ENCODE results near the gene SIX2. TPM values are rescaled to one million over a fixed set of nuclear protein-coding genes. Genes with fewer than 3 reads are reported as not detected.
A peak's percentile ranks its signal among the peaks of the same experiment; 100 is the strongest.

SIX2 gene
- total RNA-seq, 1 donor from 2014 or later: 0.48 TPM

DNA sequence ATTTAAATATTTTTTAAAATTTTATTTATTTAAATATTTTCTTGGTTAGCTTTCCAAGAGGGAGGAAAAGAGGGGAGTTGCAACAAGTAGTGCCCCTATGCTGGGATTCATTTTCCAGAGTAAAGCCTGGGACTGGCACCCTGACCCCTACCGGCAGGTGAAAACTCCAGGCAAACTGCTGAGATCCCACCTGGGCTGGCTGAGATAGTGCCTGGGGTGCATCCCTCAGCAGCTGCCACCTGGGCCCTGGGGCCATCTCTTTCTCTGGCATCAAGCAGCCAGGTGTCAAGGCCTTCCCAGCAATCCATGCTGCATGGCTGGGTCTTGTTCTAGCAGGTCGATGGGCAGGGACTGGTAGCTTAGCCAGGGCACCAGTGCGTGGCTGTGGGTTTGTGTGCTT is 6.6 kb downstream of the SIX2 start:
- no peak for DNase-seq (ENCODE audit: low spot score)

DNA sequence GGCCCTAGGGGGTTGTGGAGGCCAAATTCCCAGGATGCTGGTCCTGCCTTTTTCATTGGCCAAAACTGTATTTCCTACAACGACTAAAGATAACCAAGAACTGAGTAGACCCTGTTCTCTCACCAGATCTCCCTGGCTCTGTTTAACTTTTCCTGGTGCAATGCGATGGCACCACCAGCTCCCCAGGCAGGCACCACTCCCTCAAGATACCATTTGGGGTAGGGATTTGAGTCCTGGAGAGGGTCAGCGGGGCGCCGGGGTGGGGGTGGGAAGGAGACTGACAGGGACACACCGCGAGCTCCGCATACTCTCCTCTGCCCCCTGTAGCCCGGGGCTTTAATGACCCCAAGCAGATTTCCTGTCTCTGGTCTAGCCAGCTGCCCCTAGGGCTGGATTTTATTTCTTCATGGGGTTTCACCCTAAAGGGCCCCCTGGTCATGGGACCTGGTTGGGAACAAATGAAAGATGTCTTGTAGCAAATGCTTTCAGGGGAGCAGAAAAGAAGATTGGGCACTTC is 7.3 kb downstream of the SIX2 start:
- DNase-seq (ENCODE audit: low spot score): no peak

DNA sequence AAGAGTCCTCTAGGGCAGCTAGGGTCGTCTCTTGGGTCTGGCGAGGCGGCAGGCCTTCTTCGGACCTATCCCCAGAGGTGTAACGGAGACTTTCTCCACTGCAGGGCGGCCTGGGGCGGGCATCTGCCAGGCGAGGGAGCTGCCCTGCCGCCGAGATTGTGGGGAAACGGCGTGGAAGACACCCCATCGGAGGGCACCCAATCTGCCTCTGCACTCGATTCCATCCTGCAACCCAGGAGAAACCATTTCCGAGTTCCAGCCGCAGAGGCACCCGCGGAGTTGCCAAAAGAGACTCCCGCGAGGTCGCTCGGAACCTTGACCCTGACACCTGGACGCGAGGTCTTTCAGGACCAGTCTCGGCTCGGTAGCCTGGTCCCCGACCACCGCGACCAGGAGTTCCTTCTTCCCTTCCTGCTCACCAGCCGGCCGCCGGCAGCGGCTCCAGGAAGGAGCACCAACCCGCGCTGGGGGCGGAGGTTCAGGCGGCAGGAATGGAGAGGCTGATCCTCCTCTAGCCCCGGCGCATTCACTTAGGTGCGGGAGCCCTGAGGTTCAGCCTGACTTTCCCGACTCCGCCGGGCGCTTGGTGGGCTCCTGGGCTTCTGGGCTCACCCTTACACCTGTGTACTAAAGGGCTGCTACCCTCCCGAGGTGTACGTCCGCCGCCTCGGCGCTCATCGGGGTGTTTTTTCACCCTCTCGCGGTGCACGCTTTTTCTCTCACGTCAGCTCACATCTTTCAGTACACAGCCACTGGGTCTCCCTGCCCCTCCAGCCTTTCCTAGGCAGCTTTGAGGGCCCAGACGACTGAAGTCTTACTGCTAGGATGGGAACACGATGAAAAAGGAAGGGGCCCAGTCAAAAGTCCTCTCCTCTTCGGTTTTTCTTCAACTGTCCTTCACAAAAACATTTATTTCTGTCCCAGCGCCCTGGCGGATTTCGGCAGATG is 8.1 kb downstream of the SIX2 start:
- peak; percentile 13 for DNase-seq (ENCODE audit: low spot score)

DNA sequence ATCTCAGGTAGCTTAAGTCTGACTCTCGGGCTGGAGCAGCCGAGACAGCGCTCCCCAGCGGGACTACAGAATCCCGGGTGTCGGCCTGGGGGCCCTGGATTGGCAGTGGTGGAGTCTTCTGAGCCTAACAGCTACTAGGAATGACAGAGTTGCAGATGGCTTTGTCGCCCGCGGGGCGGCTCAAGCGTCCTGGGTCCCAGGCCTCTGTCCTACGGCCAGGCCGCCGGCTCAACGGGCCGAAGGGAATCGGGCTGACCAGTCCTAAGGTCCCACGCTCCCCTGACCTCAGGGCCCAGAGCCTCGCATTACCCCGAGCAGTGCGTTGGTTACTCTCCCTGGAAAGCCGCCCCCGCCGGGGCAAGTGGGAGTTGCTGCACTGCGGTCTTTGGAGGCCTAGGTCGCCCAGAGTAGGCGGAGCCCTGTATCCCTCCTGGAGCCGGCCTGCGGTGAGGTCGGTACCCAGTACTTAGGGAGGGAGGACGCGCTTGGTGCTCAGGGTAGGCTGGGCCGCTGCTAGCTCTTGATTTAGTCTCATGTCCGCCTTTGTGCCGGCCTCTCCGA is 8.8 kb downstream of the SIX2 start:
- DNase-seq (ENCODE audit: low spot score): no peak

DNA sequence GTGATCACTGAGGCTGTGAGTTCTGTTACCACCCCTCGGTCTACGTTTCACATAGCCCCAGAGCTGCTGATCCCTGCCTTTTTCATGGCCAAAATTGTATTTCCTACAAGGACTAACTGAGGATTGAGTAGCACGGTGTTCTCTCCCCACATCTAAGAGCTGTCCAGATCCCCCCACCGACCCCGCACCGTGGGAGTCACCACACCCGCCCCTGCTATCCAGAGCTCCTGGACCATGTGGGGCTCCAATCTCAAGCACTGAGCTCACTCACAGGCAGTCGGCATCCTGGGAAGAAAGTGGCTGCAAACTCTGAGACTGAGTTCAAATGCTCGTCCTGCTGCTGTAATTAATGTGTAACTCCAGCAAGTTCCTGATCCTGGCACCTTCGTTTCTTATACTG is 9.7 kb downstream of the SIX2 start:
- DNase-seq (ENCODE audit: low spot score): no peak

DNA sequence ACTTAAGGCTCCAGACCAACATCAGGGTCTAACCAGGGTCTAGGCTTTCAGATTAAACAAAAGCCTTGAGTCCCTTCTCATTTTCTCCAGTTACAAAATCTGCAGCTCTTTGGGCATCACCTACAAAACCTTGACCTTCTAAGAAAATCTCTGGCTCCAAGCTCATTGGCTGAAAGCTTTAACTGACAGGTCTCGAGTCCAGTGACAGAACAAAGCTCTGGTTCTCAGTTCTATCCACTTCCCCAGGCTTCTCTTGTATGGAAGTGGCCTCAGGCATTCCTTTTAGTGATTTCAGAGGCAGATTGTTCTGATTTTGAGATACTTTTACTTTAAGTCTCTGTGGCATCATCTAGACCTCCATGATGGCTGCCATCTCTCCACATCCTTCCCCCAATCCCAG is 11.3 kb downstream of the SIX2 start:
- DNase-seq (ENCODE audit: low spot score): no peak

DNA sequence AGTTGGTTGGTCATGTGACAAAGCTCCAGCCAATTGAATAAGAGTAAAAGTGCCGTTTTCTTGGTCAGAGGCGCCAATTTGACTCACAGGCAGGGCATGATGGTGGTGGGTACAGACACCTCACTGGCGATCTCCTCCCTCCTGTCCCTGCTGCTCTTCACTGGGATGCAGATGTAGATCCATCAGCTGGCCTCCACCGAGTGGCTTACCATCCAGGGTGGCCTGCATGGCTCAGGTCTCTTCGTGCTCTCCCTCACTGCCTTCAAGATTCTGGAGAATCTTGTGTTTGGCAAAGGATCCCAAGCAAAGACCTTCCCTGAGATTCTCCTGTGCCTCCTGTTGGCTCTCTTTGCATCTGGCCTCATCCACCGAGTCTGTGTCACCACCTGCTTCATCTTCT is 12.9 kb downstream of the SIX2 start:
- DNase-seq (ENCODE audit: low spot score): no peak

DNA sequence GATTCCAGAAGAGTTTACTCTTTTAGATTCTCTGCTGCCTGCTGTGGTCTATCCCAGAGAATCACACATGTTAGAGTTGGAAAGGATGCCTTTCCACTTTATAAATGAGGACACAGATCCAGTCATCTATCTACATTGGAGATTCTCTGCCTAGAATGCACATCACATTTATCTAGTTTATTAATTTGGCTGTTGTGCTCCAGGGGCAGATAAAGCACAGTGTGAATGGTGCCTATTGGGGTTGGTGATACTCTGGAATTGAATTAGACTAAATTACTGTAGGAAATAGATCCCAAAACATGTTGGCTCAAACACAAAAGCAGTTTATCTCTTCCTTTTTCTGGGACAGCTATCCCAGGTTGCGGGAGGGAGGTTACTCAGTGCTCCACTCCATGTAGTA is 14.9 kb downstream of the SIX2 start:
- no peak for DNase-seq (ENCODE audit: low spot score)

DNA sequence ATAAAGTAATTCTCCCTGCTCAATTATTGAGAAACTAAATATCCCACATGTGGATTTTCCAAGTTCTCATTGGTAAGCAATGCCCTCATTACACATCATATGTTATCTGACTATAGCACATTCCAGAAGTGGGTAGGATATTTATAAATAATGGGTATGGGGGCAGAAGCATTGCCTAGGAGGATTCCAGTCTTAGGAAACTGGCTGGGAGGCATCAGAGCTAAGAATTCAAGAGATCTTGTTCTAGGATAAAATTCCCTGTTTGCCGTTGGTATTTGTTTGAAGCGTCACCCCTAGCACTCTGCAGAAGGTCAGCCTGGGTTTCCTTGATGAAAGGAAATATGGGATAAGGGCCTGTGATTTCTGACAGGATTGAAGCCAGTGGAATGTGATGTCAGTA is 20.1 kb downstream of the SIX2 start:
- no peak for DNase-seq (ENCODE audit: low spot score)

DNA sequence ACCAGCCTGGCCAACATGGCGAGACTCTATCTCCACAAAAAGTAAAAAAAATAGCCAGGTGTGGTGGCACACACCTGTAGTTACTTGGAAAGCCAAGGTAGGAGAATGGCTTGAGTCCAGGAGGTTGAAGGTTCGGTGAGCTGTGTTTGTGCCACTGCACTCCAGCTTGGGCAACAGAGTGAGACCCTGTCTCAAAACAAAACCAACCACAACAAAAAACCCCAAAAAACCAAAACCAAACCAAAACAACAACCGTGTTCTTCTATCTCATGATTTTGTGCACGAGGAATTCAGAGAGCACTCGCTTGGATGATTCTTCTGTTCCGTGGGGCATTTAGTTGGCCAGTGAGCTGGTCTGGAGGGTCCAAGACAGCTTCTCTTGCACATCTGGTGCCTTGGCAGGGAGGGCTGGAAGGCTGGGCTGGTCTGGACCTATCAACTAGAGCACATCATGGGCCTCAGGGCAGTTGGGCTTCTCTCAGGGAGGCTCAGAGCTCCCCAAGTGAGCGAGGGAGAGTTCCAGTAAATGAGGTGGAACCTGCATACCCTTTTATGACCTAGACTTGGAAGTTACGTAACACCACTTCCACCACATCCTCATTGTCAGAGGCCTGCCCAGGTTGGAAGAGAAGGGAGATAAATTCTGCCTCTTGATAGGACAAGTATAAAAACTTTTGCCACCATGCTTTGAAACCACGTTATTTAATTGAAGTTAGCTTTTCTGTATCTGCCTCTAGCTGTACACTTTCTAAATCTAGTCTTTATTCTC is 25.2 kb downstream of the SIX2 start:
- DNase-seq (ENCODE audit: low spot score): no peak

DNA sequence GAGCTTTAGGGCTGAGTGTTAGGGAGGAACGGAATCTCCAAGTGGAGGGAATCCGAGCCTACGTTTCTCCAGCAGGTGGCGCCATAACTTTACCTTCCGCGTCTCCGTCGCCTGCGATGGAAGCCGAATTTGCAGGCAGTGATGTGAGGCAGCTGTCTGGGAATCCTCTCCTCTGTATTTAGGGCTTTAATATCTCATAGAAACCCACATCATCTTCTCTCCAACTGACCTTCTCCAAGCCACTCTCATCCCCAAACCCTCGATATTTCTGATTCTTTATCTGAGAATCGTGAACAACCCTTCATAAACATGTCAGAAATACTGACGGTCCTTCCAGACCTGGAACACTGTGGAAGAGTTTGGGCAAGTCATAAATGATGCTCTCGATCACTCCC is 27.5 kb downstream of the SIX2 start:
- DNase-seq (ENCODE audit: low spot score): peak; percentile 78

DNA sequence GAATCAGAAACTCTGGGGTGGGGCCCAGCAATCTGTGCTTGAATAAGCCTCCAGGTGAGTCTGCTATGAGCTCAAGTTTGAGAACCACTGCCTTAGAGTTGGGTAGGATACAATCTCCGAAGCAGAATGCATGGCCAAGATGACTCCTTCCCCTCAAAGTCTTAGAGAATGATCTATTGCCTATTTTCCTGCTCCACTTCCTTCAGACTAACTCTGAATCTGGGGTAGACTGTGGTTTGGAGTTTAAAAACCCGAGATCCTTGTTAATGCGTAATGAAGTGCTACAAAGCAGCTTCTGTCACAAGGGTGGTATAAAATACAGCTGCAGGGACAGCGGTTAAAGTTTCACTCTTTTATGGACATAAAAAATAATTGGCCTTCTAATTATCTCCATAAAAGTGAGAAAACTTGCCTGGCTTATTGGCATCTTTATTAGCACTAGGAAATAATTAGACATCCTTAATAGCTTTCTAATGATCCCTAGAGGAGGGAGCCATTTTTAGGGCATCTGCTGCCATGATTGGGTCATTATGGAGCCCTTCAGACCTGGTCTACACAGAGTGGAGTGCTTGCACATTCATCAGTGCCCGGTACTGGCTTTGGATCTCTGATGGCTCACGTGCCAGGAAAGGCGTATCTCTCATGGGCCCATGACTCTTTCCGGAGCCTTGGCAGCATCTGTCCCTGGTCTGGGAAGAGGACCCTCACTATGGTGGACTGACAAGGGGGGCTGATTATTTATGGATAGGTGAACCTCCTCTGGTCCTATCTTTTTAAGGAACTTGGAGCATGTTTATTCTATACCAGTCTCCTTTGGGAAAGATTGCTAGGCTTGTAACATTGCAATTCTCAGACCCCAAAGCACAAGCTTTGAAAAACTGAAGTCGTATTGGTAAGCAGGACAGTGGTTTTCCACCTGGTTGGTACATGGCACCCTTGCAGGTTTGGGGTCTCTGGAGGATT is 28.2 kb downstream of the SIX2 start:
- DNase-seq (ENCODE audit: low spot score): no peak

DNA sequence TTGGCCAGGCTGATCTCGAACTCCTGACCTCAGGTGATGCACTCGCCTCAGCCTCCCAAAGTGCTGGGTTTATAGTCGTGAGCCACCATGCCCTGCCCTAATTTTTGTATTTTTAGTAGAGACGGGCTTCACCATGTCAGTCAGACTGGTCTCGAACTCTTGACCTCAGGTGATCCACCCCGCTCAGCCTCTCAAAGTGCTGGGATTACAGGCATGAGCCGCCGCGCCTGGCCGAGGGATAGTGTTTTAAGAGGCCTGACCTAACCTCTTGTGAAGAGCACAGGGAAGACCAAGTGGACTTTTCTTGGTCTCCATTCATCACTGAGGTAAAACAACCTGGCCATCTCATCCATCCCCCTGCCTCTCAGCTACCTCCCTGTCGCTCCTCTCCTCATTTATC is 29.7 kb downstream of the SIX2 start:
- DNase-seq (ENCODE audit: low spot score): no peak

DNA sequence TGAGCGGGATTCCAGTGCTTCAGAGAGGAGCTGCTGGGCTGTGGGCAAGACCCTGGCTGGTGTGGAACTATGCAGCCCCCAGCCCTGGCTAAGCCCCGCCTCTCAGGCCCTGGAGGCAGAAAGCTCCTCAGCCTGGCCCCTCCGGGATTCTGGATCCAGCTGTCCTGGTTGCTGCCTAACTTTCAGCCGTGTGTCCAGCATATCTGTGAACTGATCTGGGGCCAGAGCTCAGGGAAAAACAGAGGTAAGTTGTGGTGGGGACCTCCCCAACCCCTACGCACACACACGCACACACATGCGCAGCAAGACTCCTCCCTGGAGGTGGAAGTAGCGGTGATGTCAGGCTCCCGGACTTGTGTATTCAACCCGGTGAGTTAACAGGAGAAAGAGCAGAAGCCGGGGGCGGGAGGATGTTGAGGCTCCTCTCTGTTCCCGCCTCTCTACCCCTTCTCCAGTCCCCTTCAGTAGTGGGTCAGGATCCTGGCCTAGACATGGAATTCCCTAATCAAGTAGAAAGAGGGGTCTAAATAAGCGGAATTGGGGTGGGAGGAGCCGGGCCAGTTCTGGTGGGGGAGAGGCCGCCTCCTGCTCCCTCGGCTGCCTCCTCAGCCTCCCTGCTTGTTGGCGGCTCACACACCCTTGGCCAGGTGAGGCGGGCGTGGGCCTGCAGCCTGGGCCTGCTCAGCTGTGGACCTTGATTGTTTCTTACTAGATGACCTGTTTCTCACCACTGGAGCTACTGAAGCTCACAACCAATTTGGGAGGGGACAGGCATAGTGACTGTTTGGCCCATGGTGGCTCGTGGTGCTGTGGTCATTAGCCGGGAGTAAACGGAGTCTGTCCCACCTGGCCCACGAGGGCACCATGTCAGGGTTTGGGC is 33.4 kb downstream of the SIX2 start:
- DNase-seq (ENCODE audit: low spot score): no peak

DNA sequence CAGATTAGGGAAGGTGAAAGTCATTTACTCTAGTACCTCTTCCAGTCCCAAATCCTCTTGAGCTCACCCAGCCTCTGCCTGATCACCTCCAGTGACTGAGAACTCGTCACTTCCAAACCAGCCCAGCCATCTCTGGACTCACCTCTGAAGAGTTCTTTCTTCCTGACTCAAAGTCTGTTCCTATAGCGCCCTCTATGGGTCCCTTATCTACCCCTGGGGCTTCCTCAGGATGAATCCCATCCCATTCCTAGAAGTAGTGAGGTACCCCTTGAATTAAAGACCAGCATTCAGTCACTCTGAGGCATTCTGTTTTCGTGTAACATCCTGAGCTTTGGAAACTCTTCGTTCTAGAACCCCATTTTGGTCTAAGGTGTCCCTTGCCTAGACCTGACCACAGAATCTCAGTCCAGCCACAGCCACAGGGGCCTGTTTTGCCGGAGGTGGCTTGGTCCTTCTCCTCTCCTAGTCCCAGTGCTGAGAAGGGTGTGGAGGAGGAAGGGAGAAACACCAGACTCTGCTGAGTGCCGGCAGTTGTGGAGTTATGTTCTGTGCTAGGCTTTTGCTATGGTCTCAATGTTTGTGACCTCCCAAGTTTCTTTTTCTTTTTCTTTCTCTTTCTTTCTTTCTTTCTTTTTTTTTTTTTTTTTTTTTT is 35.1 kb downstream of the SIX2 start:
- DNase-seq (ENCODE audit: low spot score): no peak

DNA sequence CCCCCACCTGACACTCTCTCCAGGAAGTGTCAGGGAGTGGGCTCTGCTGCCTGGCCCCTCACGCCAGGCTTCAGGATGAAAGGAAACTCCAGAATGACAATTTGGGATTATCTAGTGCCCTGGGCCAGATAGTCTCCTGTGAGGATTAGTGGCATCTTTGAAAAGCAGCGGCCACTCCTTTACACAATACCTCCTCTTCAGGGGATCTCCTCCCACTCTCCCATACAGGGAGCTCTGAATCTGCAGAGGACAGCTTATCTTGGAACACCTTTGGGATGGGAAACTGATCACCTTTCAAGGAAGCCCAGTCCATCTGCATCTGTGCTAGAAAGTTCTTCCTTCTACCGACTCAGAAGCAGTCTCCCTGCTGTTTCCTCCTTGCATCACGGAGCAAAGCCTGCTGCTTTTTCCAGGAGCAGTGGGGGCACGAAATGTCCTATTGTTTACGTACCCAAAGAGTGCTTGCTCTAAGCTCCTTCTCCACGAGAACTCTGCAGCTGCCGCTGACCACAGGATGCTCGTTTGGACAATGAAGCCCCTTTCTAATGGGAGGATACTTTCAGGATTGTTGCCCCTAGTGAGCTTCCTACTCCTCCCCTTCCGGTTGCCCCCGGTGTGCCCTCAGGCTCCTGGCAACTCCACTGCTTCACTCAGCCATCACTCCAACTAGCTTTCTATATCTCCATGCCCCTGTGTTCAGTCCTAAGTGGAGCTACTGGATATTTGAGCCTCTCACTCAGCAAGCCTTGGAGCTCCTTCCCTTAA is 36.3 kb downstream of the SIX2 start:
- no peak for DNase-seq (ENCODE audit: low spot score)

DNA sequence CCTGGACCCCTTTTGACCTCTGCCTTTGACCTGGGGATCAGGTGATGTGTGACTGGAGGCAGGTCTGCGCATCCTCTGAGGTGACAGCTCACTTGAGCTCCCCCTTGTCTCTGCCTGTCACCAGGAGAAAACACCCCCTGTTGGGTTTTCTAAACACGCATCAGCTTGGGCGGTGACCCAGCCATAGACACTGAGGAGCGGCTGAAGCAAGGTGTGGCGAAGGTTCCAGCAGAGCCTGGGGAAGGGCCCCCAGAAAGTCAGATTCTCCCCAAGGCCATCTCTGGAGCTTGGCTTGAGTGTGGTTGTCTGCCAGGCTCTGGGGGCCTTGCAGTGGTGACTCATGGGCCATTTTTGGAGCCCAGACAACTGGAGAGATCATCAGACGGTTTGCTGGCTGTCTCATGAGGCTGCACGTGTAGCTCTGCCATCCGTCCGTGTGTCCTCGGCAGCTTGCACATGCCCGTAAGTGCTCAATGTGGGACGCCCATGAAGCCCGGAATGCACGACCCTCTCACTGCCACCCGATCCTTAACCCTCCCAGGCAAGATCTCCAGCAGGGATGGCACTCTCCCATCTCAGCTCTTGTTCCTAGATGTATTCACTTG is 38.3 kb downstream of the SIX2 start:
- DNase-seq (ENCODE audit: low spot score): no peak

DNA sequence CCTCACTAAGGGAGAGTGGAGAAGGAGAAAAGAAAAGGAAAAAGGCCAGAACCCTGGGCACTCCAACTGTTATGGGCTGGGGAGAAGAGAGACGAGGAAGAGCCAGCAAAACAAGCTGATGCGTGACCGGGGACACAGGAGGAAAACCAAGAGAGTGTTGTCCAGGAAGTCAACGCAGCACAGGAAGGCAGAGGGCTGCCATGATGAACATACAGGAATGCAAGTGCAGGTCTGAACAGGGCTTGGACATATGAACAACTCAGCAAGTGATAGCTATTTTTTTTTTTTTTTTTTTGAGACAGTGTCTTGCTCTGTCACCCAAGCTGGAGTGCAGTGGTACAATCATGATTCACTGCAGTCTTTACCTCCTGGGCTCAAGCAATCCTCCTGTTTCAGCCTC is 39.3 kb downstream of the SIX2 start:
- no peak for DNase-seq (ENCODE audit: low spot score)

All from umbilical cord (tissue), 2 donors.